ENCODE data around the gene SPATA6L. TPM values are rescaled to one million over a fixed set of nuclear protein-coding genes. Genes with fewer than 3 reads are reported as not detected.
"Not testable (repeated sequence)": the region's sequence is repeated elsewhere in the genome, so short reads cannot be mapped to it uniquely, and the experiment has no call there.

SPATA6L gene
- polyA plus RNA-seq, 4 donors = 2.5 to 4.3 (median 3.4) TPM

DNA sequence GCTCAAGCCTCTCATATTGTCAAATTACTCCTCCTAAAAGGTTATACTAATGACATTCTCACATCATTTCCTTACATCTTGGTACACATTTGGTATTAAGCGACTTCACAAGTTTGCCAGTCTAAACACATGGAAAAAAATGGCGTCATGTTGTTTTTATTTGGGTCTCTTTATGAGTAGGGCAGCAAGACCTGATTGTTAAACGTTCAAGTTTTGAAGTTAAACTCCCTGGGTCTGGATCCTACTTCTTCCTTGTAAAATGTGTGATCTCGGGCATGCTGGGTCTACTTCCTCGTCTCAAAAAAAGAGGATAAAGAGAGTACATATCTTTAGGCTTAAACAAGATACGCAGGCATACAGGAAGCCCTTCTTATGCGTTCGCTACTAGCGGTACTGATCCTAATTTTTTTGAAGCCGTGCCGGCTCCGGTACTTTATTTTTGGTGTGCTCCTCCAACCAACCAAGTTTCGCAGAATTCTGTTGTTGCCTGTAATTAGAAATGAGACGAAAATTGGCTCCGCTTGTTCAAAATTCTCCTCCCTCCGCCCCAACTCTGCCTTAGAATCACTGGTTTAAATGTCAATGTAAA lies 12.5 kb upstream of the SPATA6L start:
- peak in 1 of 4 donors; percentile 53 for DNase-seq (ENCODE audit: low read depth in 4 of 4, low spot score in 3 of 4)

DNA sequence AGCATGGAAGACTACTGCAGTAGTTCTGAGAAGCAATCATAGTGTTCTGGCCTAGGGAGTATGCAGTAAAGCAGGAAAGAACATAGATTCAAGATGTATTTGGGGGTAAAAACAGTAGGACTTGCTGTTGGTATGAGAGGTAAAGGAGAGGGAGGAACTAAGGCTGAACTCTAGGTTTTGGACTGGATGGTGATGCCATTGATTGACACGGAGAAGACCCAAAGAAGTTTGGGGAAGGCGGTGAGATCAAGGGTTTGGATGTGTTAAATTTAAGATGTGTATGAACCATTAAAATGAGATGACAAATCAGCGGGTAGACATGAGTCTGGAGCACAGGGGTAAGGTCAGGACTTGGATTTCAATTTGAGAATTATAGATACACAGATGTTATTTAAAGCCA lies 11.1 kb upstream of the SPATA6L start:
- DNase-seq (ENCODE audit: low read depth in 4 of 4, low spot score in 3 of 4) = no peak

DNA sequence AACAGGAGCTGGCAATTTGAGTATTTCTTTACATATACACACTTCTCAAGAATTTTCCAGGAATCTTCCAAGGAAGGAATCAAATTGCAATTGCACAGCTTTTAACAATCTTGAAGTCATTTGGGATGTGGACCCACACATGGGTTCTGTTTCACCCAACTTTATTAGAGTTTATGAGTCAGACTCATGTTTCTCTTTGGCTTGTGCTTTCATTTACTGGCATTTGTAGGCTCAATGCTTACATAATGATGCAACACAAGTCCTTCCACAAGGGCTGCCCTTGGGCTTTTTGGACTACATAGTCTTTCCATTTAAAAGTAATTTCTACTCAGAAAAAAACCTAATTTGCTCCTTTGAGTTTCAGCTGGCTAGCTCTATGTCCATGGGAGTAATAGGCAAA lies 8.5 kb upstream of the SPATA6L start:
- DNase-seq (ENCODE audit: low read depth in 4 of 4, low spot score in 3 of 4) = no peak

DNA sequence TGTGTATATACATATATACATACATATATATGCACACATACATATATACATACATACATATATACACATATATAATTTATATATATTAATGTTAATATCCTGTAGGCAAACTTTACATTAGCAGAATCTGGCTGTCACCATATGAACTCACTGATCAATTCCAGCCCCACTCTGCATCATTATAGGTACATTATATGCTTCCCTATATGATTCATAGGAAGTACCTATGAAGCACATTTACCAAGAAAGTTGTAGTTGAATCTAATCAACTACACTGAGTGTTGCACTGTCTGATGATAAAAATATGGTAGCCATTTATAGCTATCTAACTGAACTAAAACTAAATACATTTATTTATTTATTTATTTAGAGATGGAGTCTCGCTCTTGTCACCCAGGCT lies 5.5 kb upstream of the SPATA6L start:
- no peak for DNase-seq (ENCODE audit: low read depth in 4 of 4, low spot score in 3 of 4)

DNA sequence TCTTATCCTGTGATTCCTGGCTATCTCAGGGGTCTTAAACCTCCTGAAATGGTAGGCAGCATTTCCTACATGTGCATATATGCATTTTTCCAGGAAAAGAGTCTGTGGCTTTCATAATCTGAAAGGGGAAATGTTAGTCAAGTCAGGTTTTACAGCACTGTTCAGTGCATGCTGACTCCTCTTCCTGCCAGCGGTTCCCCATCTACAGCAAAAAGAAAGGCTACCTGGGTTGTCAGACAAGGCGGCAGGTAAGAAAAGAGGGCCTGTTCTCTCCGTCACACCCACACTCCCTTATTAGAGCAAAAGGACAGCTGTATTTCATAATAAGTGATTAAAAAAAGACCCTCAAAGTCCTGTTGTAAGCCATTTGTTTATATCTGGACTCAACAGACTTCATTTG lies 4.3 kb upstream of the SPATA6L start:
- no peak for DNase-seq (ENCODE audit: low read depth in 4 of 4, low spot score in 3 of 4)

DNA sequence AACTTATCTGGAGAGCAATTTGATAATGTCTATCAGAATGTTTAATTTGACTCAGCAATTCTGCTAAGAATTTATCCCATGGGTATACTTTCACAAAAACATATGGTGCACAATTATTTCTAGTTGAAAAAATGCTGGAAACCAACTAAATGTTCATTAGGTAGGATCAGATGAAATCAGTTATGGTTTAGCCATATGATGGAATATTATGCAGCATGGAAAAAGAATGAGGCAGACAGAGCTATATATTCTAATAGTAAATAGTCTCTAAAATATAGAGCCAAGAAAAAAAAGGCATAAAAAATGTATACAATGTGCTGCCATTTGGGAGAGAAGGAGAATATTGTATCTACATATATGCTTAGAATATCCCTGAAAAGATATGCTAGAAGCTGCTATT lies 3.6 kb upstream of the SPATA6L start:
- no peak for DNase-seq (ENCODE audit: low read depth in 4 of 4, low spot score in 3 of 4)

DNA sequence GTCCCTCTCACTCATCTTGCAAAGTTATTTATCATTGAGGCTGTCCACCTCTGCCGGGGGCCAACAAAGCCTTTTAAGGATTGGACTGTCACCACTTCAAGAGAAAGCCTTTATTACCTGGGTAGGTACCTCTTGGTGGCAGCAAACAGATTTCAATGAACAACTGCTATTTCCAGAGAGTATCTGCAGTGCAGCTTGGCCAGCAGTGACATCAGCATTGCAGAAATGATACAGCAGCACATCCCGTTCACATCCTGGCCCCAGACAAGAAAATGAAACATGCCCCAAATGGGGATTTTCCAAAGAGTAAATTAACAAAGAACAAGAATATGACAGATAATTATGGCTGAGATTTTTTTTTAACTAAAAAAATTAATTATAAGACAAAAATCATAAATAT lies 2.3 kb upstream of the SPATA6L start:
- no peak for DNase-seq (ENCODE audit: low read depth in 4 of 4, low spot score in 3 of 4)

DNA sequence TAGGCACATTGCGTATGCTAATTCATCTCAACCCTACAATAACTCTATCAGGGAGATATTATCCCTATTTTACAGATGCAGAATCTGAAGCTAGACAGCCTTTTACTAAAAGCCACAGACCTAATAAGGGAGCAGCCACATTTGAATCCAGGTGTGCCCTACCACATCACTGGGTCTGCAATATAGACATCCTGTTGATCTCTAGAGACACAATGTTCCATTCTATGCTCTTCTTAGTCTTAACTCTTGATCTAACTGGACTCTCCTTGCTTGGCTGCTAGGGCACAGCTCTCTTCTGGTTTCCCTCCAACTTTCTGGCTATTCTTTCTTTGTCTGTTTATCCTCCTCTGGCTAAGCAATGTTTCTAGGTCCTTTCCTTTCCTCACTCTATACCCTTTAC lies 1.4 kb upstream of the SPATA6L start:
- no peak for DNase-seq (ENCODE audit: low read depth in 4 of 4, low spot score in 3 of 4)

DNA sequence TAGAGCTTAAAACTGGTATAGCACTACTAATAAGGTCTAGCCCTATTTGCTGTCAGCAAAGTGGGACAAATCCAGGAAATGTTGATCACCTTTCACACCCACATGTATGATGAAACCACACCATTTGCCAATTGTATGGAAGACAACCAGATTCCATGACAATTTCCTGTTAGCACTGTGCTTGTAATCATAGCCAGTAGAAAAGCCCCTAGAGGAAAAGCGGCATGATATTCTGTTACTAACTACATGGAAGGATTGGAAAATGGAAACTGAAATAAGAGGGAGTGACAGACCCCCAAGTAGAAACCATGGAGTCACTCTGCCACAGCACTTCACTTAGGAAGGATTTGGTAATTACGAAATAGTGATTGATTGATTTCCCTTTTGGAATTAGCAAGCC lies 923 bp downstream of the SPATA6L start:
- DNase-seq (ENCODE audit: low read depth in 4 of 4, low spot score in 3 of 4) = no peak

DNA sequence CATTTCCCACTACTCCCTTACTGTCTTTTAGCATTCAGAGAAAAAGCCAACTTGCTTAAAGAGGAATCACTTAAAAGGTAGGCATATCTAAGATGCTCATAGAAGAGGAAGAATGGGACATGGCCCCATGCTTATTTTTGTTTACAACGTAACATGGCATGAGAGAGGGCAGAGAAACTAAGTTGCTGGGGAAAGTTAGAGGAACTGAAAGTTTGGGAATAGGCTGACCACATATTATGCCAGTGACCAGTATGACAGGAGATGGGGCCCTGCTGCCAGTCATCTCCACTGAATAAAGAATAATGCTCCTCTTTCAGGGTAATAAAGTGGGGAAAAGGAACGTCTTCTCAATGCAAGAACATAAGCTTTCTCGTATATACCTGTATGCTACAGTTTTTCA lies 2.3 kb downstream of the SPATA6L start:
- DNase-seq (ENCODE audit: low read depth in 4 of 4, low spot score in 3 of 4) = no peak

DNA sequence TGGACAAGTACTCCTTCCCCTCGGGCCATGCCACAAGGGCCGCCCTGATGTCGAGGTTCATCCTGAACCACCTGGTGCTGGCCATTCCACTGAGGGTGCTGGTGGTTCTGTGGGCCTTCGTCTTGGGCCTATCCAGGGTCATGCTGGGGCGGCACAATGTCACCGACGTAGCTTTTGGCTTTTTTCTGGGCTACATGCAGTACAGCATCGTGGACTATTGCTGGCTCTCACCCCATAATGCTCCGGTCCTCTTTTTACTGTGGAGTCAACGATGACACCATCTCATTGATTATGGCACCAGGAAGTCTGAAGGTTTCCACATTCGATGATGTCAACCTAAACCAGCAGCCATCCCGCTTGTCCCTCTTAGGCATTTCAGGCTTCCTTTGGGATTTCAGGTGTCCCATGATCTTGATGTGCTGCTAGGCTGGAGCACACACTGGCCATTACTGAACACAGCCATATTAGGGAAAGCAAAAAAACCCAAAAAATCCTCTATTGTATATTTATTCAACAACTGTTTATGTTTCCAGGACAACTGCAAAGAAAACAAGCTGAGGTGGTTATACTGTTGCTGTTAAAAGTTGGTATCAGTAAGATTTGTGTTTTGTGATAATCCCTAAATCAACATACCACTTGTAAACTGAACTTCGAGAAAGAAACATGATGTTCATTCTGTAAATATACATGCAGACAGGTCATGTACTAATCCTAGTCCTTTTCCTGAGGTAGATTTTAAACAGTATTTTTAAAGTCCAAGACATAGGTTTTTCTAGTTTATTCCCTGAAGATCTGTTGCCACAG lies 3.1 kb downstream of the SPATA6L start:
- DNase-seq (ENCODE audit: low read depth in 4 of 4, low spot score in 3 of 4) = no peak

DNA sequence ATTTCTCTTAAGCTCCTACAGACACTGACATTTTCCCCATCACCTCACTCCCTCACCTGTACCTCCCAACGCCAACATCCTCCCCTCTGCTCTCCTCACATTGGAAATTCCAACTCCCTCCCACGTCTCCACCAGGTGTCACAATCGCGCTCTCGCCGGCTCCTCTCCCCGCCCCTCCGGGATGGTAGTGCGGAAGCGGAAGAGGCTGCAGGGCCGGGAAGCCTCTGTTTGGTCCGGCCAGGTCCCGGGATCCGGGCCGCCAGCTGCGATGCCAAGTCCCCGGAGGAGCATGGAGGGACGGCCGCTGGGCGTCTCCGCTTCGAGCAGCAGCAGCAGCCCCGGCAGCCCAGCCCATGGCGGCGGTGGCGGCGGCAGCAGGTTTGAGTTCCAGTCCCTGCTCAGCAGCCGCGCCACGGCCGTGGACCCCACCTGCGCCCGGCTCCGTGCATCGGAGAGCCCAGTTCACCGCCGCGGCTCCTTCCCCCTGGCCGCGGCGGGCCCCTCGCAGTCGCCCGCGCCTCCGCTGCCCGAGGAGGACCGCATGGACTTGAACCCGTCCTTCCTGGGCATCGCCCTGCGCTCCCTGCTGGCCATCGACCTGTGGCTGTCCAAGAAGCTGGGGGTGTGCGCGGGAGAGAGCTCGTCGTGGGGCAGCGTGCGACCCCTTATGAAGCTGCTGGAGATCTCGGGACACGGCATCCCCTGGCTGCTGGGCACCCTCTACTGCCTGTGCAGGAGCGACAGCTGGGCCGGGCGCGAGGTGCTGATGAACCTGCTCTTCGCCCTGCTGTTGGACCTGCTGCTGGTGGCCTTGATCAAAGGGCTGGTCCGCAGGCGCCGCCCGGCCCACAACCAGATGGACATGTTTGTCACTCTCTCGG lies 3.9 kb downstream of the SPATA6L start, which contains the start of gene PLPP6:
Gene PLPP6, plus strand, starts transcription at position 187 of the 881 bp plus-strand sequence. Its CDS starts 82 bp downstream, at position 269.
- peak in 3 of 4 donors; percentile 74 to 83 (median 81) for DNase-seq (ENCODE audit: low read depth in 4 of 4, low spot score in 3 of 4)

DNA sequence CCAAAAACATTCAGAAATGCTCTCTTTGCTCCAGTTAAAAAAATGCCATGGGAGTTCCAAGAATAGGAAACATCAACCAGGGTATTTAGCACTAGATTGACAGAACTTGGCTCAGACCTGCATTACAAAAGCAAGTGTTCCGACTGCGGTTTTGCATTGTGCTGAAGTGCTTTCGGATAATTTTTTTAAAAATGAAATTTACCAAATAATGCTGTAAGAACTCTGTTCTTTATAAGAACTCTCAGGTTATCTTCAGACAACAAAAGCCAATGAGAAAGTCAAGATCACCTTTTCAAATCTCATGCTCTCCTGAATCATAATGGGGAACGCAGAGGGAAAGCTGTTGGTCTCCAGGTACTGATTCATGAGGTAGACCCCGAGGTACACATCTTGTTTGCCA lies 4.7 kb downstream of the SPATA6L start:
- no peak for DNase-seq (ENCODE audit: low read depth in 4 of 4, low spot score in 3 of 4)

DNA sequence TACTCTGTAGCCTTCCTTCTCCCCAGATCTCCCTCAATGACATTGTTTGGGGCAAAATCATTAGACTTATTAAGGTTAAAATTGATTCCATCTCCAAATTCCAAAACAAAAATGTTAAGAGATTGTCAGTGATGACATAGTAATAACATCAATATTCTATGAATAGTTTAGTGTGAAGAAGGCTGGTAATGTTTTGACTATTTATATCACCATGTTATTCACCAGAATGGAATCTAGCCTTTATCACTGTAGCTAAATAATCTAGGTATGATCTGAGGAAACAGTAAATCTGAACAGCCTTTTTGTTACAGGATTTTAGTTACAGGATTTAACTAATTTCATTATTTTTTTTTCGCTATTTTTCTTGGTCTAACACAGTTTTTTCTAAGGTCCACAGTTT lies 5.1 kb downstream of the SPATA6L start:
- no peak for DNase-seq (ENCODE audit: low read depth in 4 of 4, low spot score in 3 of 4)

DNA sequence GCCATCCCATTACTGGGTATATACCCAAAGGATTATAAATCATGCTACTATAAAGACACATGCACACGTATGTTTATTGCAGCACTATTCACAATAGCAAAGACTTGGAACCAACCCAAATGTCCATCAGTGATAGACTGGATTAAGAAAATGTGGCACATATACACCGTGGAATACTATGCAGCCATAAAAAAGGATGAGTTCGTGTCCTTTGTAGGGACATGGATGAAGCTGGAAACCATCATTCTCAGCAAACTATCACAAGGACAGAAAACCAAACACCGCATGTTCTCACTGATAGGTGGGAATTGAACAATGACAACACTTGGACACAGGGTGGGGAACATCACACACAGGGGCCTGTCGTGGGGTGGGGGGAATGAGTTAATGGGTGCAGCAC lies 5.6 kb downstream of the SPATA6L start:
- DNase-seq (ENCODE audit: low read depth in 4 of 4, low spot score in 3 of 4) = not testable (repeated sequence)

DNA sequence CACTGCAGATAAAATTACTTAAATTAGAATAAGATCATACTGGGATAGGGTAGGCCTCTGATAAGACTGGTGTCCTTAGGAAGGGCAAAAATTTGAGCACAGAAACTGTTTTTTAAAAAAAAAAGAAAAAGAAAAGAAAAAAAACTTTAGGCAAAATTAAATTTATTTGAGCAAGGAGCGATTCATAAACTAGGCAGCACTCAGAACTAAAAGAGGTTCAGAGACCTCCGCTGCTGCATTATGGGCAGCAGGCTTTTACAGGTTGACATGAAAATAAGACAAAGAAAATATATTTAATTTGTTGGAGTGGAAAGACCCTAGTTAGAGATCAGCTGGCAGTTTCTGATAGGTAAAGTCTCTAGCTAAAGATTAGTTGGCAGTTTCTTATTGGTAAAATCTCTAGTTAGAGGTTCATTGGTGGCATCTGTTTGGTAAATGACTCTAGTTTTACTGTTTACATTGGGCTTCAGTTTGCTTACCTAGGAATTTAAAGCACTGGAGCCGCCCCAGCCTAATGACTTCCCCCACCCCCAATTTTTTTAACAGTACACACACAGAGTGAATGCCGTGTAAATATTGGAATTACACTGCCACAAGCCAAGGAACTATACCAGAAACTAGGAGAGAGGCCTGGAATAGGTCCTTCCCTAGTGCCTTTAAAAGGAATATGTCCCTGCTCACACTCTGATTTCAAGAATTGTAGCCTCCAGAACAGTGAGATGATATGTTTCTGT lies 8.7 kb downstream of the SPATA6L start:
- DNase-seq (ENCODE audit: low read depth in 4 of 4, low spot score in 3 of 4) = no peak

DNA sequence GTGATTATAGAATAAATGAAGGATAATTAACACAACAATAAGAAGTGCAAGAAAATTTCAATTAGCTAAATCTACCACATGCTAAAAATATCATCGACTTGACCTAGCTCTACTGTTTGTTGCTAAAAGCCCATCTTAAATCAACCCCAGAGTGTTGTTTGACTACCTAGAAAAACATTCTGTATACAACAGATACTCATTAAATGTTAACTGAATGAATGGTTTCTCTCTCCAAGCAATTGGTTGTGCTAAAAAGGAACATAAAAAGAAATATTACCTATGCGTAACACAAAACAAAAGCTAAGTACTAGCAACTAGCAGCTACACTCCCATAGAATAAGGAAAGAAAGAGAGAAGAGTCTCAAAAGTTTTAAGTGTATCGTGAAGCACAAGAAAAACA lies 9.7 kb downstream of the SPATA6L start:
- DNase-seq (ENCODE audit: low read depth in 4 of 4, low spot score in 3 of 4) = no peak

DNA sequence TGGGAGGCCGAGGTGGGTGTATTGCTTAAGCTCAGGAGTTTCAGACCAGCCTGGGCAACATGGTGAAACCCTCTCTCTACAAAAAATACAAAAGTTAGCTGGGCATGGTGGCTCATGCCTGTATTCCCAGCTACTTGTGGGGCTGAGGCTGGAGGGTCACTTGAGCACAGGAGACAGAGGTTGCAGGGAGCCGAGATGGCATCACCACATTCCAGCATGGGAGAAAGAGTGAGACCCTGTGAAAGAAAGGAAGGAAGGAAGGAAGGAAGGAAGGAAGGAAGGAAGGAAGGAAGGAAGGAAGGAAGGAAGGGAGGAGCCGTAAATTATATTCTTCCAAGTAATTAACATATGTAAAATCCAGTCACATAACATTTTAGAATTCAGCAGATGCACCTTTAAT lies 10.1 kb downstream of the SPATA6L start:
- DNase-seq (ENCODE audit: low read depth in 4 of 4, low spot score in 3 of 4) = not testable (repeated sequence)

DNA sequence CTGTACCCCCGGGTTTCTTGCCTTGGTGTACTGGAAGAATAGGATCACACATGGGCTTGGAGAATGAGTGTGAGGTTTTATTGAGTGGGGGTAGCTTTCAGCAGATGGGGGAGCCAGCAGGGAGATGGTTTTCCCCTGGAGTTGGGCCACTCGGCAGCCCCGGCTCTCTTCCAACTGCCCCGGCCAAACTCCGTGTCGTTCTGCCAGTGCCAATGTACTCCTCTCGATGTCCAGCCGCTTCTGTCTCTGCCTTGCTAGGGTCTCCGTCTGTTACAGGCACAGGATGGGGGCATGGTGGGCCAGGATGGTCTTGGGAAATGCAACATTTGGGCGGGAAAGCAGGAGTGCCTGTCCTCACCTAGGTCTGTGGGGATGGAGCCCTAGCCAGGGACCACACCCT lies 11.7 kb downstream of the SPATA6L start:
- DNase-seq (ENCODE audit: low read depth in 4 of 4, low spot score in 3 of 4) = no peak

DNA sequence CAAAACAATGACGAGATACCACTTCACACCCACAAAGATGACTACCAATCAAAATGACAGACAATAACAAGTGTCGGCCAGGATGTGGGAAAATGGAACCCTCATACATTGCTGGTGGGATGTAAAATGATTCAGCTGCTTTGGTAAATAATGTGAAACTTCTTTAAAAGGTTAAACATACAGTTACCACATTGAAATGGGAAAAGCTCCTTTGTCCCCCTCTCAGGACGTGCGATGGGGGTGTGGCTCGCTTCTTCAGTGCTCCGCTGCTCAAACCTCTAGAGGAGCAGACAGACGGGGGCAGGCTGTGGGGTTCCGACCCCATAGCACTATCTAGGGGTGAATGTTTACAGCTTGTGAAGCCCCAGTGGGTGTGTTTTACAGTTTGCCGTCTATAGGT lies 12.2 kb downstream of the SPATA6L start:
- DNase-seq (ENCODE audit: low read depth in 4 of 4, low spot score in 3 of 4) = no peak

DNA sequence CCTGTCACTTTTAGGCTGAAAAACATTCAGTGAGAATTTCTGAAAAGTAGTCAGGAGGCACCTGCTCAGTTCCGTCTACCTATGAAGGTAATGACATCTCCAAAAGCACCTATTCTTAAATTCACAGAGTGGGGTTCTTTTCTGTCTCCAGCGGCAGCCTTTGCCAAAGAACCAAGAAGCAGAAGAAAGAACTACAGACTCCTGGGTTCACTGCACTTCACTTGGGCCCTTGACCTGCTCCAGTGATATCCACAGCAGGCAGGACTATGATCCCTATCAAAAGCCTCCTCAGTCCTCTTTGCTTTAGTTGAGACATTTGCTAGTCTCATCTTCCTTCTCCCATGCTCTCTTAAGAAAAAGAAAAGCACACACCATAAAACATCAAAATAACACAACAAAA lies 23.9 kb downstream of the SPATA6L start:
- no peak for DNase-seq (ENCODE audit: low read depth in 4 of 4, low spot score in 3 of 4)

Measured in right renal pelvis (tissue), 4 donors.